ENCODE data around the gene APBB3. TPM values are rescaled to one million over a fixed set of nuclear protein-coding genes. Genes with fewer than 3 reads are reported as not detected.

Gene APBB3
- total RNA-seq, 2 experiments from 2014 or later: 24.9 TPM

- TF ChIP-seq, protein P1, sequence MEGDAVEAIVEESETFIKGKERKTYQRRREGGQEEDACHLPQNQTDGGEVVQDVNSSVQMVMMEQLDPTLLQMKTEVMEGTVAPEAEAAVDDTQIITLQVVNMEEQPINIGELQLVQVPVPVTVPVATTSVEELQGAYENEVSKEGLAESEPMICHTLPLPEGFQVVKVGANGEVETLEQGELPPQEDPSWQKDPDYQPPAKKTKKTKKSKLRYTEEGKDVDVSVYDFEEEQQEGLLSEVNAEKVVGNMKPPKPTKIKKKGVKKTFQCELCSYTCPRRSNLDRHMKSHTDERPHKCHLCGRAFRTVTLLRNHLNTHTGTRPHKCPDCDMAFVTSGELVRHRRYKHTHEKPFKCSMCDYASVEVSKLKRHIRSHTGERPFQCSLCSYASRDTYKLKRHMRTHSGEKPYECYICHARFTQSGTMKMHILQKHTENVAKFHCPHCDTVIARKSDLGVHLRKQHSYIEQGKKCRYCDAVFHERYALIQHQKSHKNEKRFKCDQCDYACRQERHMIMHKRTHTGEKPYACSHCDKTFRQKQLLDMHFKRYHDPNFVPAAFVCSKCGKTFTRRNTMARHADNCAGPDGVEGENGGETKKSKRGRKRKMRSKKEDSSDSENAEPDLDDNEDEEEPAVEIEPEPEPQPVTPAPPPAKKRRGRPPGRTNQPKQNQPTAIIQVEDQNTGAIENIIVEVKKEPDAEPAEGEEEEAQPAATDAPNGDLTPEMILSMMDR (IDR thresholded peaks at IDR 0.05): no peak
- Mint-ChIP-seq H3K27ac (no peak overlapping the region), H3K4me1 (ENCODE audit: low read depth) (no peaks in the 10 kb centered on the region), H3K4me3 (no peak overlapping the region), H3K9me3 (no peaks in the 10 kb centered on the region), H3K27me3 (no peaks in the 10 kb centered on the region), H3K36me3 (ENCODE audit: low read depth) (peaks cover 26% of the 10 kb centered on the region)
- ChIA-PET POLR2A (no interaction called here), CTCF (no interaction called here)
- DNase-seq: no peak
- intact Hi-C loops (cut with micrococcal nuclease): no loop called here
- no peak for ATAC-seq
Measured at GRCh38 chr5:140524003-140524402, 40.4 kb downstream of the APBB3 start.

- TF ChIP-seq, protein P1 (IDR thresholded peaks at IDR 0.05): no peak
- H3K4me1 Mint-ChIP-seq (ENCODE audit: low read depth): no peaks in the 10 kb centered on the region
- intact Hi-C loops (cut with micrococcal nuclease): no loop called here
- ATAC-seq (no peak), DNase-seq (no peak)
- H3K27me3 Mint-ChIP-seq: no peaks in the 10 kb centered on the region
- H3K36me3 Mint-ChIP-seq (ENCODE audit: low read depth): peaks cover 48% of the 10 kb centered on the region
- no peaks in the 10 kb centered on the region for H3K9me3 Mint-ChIP-seq
- no peak overlapping the region for H3K27ac Mint-ChIP-seq
- no peak overlapping the region for H3K4me3 Mint-ChIP-seq
- CTCF ChIA-PET: no interaction called here
- POLR2A ChIA-PET: no interaction called here
Measured at GRCh38 chr5:140513124-140513523, 51.3 kb downstream of the APBB3 start.

DNA sequence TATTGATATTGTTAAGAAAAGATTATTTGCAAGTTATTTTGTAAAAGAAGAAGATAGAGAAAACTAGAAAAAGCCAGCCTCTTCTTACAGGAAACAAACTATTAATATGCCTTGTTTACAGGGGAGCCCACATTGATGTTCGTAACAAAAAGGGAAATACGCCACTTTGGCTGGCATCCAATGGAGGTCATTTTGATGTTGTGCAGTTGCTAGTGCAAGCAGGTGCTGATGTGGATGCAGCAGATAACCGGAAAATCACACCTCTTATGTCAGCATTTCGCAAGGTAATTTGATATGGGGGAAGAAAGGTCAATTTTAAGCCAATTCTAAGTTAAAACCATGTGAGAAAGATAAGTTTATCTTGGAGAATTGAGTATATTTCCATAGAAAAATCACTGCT lies 54.5 kb downstream of the APBB3 start:
- no peaks in the 10 kb centered on the region for H3K27me3 Mint-ChIP-seq
- DNase-seq (no peak), ATAC-seq (no peak)
- peaks cover 45% of the 10 kb centered on the region for H3K36me3 Mint-ChIP-seq (ENCODE audit: low read depth)
- TF ChIP-seq, protein P1 (IDR thresholded peaks at IDR 0.05): no peak
- no peaks in the 10 kb centered on the region for H3K4me1 Mint-ChIP-seq (ENCODE audit: low read depth)
- no peaks in the 10 kb centered on the region for H3K9me3 Mint-ChIP-seq
- no peak overlapping the region for H3K4me3 Mint-ChIP-seq
- no peak overlapping the region for H3K27ac Mint-ChIP-seq
- intact Hi-C loops (cut with micrococcal nuclease): no loop called here
- ChIA-PET POLR2A (no interaction called here), CTCF (no interaction called here)

Small RNA genes within 50 kb of the gene (microRNA-seq; reads per million reads assigned to microRNA genes)
- gene MIR6831 (ENCODE audit: borderline microRNAs expressed, borderline replicate concordance): not detected

Other genes with a start within 250 kb of the APBB3 start
- 1 to 10 TPM; 5.1 to 6.4 TPM for gene HBEGF, start 218.0 kb downstream of the APBB3 start, total RNA-seq
- under 1 TPM in 1 of 2 experiments, not detected in 1; 0.36 TPM for gene SLC4A9, start 204.4 kb downstream of the APBB3 start, total RNA-seq
- 100 to 1,000 TPM in 1 of 2 experiments, 10 to 100 TPM in 1; 99.3 to 103 TPM for gene ANKHD1, start 162.8 kb downstream of the APBB3 start, total RNA-seq
- 10 to 100 TPM; 19.6 to 20.3 TPM for gene EIF4EBP3, start 16.9 kb downstream of the APBB3 start, total RNA-seq
- gene SRA1, start 7.1 kb downstream of the APBB3 start, total RNA-seq: 10 to 100 TPM; 47.8 to 49.5 TPM
- 10 to 100 TPM; 72.9 to 73.6 TPM for gene SLC35A4, start 230 bp upstream of the APBB3 start, total RNA-seq
- under 1 TPM; 0.36 to 0.41 TPM for gene CD14, start 68.6 kb upstream of the APBB3 start, total RNA-seq
- gene TMCO6, start 74.9 kb upstream of the APBB3 start, total RNA-seq: 10 to 100 TPM; 31.7 to 33.2 TPM
- gene NDUFA2, start 83.0 kb upstream of the APBB3 start, total RNA-seq: 10 to 100 TPM; 63.1 to 64.5 TPM
- gene IK, start 83.2 kb upstream of the APBB3 start, total RNA-seq: 10 to 100 TPM; 84.3 to 84.5 TPM
- 10 to 100 TPM; 30.1 to 31.8 TPM for gene WDR55, start 100.3 kb upstream of the APBB3 start, total RNA-seq
- gene DND1, start 109.0 kb upstream of the APBB3 start, total RNA-seq: 1 to 10 TPM; 2.9 to 3.2 TPM
- gene HARS1, start 126.8 kb upstream of the APBB3 start, total RNA-seq: 10 to 100 TPM; 84.5 to 84.9 TPM
- 10 to 100 TPM; 26.1 TPM for gene HARS2, start 126.9 kb upstream of the APBB3 start, total RNA-seq
- 10 to 100 TPM; 47.6 to 50.1 TPM for gene ZMAT2, start 135.8 kb upstream of the APBB3 start, total RNA-seq
- not detected for gene PCDHA1, start 221.5 kb upstream of the APBB3 start, total RNA-seq
- gene PCDHA2, start 230.3 kb upstream of the APBB3 start, total RNA-seq: not detected
- not detected for gene PCDHA3, start 236.5 kb upstream of the APBB3 start, total RNA-seq
- not detected for gene PCDHA4, start 242.5 kb upstream of the APBB3 start, total RNA-seq